SK-N-MC (cell line): ENCODE measurements around the gene GALNT18.

Experiments used
- DNase-seq: peaks from one replicate; pipeline ENCODE4 v3.0.0-alpha.2; 2011; ENCODE audit warnings: low read depth, low spot score
- H3K27ac ChIP-seq: fragments of 200-600 bp; sonication (generic); 2 replicates; pipeline ENCODE4 v1.5.1; 2016; ENCODE audit warnings: mixed run types
- H3K36me3 ChIP-seq: fragments of 200-600 bp; sonication (generic); 2 replicates; pipeline ENCODE4 v1.6.1; 2017; ENCODE audit warnings: antibody characterized with exemption, low read length, mixed read lengths; ENCODE audit not compliant: insufficient read depth
- H3K4me3 ChIP-seq: fragments of 200-600 bp; sonication (generic); 2 replicates; pipeline ENCODE4 v1.5.1; 2016
- H3K9ac ChIP-seq: fragments of 200-600 bp; sonication (generic); 2 replicates; pipeline ENCODE4 v1.8.0; 2017; ENCODE audit warnings: mixed run types, mixed read lengths; ENCODE audit not compliant: insufficient read length
- H3K9me3 ChIP-seq: fragments of 200-600 bp; sonication (generic); 2 replicates; pipeline ENCODE4 v1.6.1; 2017; ENCODE audit warnings: low read depth, mild to moderate bottlenecking, antibody characterized with exemption, low read length, moderate library complexity, mixed read lengths
- EZH2 ChIP-seq: fragments of 200-600 bp; sonication (generic); IDR thresholded peaks from one replicate; pipeline ENCODE4 v1.6.1; 2017; ENCODE audit warnings: antibody characterized with exemption
- FOXP2 ChIP-seq: optimal IDR thresholded peaks from 2 replicates; pipeline ENCODE3; 2011; ENCODE audit warnings: mild to moderate bottlenecking, moderate library complexity; ENCODE audit not compliant: insufficient read depth; ENCODE audit errors: extremely low read length, control extremely low read depth
- POLR2AphosphoS5 ChIP-seq: IDR thresholded peaks from 2 replicates; pipeline ENCODE4 v1.6.1; 2012; ENCODE audit warnings: mild to moderate bottlenecking, low read depth, low read length, borderline replicate concordance

The GALNT18 gene

DNA sequence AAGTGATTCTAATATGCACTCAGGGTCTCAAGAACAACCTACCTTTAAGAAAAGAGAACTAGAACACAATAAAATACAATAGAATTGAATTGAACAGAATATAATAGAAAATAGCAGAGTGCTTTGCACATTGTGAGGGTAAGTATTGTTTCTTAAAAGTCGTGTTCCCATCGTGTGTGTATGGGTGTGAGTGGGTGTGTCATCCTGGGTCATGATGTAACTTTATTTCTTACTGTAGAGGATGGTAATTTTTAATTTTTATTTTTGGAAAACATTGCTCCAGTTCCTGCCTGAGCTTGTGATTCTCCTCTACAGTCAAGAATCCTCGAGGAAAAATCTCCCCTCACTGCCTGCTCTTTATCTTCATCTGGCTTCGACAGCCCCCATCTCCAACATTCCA, 193.1 kb downstream of the GALNT18 start:
- Histone ChIP-seq H3K9ac (no peak overlapping the region), H3K4me3 (no peak overlapping the region), H3K27ac (no peak overlapping the region), H3K9me3 (no peaks in the 10 kb centered on the region), H3K36me3 (no peaks in the 10 kb centered on the region)
- no peak for DNase-seq
- TF ChIP-seq FOXP2 (no peak), POLR2AphosphoS5 (no peak)

DNA sequence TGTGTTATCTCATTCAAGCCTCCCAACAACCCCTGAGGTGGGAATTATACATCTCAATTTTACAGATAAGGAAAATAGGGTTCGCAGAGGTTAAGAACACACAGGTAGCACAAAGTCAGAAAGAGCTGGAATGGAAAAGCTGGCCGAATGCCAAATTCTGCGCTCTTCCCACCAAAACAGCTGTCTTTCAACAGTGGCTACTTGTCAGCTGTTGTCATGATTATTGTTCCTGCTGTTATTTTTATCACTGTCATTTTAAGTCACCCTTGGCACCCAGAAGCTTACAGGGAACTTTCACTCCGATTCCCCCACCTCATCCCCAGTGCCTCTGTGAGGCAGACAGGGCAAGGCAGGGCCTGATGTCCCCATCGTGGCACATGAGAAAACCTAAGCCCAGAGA, 194.3 kb downstream of the GALNT18 start:
- H3K36me3 ChIP-seq = no peaks in the 10 kb centered on the region
- no peaks in the 10 kb centered on the region for H3K9me3 ChIP-seq
- H3K4me3 ChIP-seq = no peak overlapping the region
- no peak for DNase-seq
- H3K9ac ChIP-seq = no peak overlapping the region
- TF ChIP-seq EZH2 = no peak
- H3K27ac ChIP-seq = no peak overlapping the region

DNA sequence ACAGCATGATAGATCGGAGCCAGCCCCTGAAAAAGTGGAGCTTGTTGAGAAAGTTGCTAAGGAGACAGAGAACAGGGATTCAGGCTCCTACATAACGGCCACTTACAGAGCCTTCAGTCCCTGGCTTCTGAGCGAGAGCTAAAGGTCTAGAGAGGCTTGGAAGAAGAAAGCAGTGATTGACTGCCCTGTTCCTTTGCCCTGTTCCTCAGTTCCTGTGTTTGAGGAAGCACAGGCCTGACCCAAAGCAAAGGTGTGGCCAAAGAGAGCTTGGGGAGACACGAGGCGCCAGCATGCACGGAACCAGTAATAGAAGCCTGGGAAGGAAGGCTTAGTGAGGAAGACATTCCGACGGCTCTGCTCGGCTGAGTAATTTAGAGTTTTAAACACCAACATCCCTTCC, 194.7 kb downstream of the GALNT18 start:
- TF ChIP-seq EZH2 (no peak), FOXP2 (no peak), POLR2AphosphoS5 (no peak)
- no peak for DNase-seq
- Histone ChIP-seq H3K36me3 (no peaks in the 10 kb centered on the region), H3K9ac (no peak overlapping the region), H3K27ac (no peak overlapping the region), H3K9me3 (no peaks in the 10 kb centered on the region), H3K4me3 (no peak overlapping the region)

DNA sequence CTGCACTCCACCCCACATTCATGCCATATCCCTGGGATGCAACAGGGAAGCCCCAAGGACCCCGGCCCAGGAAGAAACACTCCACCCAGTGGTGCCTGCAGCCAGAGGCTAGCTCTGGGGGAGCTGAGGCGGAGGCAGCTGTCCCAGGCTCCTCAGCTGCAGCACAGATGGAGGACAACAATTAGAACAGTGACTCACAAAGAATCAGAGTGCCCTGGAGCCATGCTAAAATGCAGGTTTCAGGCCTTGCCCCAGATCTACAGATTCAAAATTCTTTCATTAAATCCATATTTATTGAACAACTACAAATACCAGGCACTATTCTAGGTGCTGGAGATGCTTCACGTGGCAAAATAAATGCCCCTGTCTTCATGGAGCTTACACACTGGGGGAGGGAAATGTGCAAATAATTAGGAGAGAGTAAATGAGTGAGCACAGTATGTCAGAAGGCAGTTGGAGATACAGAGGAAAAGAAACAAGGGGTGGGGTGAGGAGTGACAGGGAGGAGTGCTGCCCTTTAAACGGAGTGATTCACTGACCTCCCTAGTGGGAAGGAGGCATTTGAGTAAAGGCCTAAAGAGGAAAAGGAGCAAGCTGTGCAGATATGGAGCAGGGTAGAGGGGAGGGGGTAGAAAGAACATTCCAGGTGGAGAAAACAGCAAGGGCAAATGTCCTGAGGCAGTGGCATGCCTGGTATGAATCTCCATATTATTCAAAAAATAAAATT, 195.4 kb downstream of the GALNT18 start:
- DNase-seq = no peak
- Histone ChIP-seq H3K9me3 (no peaks in the 10 kb centered on the region), H3K36me3 (no peaks in the 10 kb centered on the region), H3K9ac (no peak overlapping the region), H3K27ac (no peak overlapping the region), H3K4me3 (no peak overlapping the region)
- TF ChIP-seq FOXP2 (no peak), POLR2AphosphoS5 (no peak), EZH2 (no peak)

DNA sequence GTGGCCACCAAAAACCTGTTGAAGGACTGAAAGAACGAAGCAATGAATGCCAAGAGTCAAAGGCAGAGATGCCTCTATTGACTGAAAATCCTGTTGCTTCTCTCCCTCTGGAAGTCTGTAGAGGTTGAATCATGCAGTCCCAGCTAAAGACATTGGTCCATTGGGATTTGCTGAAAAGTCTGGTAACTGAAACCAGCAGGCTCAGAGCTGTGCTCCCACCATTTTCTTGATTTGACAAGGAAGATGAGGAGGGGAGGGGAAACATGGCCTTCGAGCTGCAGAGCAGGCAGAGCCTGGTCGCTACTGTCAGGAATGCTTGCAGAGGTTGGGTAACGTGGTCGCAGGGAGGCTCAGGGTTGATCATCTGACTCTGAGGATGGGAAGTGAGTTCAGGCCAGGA, 196.0 kb downstream of the GALNT18 start:
- no peaks in the 10 kb centered on the region for H3K36me3 ChIP-seq

DNA sequence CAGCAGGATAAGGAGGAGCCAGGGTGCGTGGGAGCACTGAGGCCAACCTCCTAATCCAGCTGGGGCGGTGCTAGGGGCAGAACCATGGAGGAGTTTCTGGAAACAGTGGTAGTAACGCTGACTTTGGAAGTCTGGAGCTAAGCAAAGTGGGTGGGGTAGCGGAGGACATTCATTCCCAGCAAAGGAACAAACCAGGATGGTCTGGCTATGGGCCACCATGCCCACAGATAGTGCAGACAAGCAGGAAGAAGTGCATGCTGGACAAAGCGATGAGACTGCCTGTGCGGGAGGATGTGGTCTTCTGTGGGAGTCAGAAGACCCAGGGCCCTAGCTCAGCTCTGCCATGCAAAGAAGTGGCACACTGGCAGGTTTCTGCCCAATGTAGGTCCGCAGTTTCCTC, 197.1 kb downstream of the GALNT18 start:
- Histone ChIP-seq H3K36me3 (no peaks in the 10 kb centered on the region), H3K9ac (no peak overlapping the region), H3K9me3 (no peaks in the 10 kb centered on the region), H3K27ac (no peak overlapping the region), H3K4me3 (no peak overlapping the region)
- DNase-seq = no peak
- TF ChIP-seq POLR2AphosphoS5 (no peak), EZH2 (no peak), FOXP2 (no peak)

More for the DNA sequence above, 196.0 kb downstream of the GALNT18 start:
- no peak for TF ChIP-seq FOXP2
- TF ChIP-seq EZH2 = no peak
- TF ChIP-seq POLR2AphosphoS5 = no peak
- H3K27ac ChIP-seq = no peak overlapping the region
- no peak overlapping the region for H3K4me3 ChIP-seq
- H3K9ac ChIP-seq = no peak overlapping the region
- no peaks in the 10 kb centered on the region for H3K9me3 ChIP-seq
- DNase-seq = no peak

DNA sequence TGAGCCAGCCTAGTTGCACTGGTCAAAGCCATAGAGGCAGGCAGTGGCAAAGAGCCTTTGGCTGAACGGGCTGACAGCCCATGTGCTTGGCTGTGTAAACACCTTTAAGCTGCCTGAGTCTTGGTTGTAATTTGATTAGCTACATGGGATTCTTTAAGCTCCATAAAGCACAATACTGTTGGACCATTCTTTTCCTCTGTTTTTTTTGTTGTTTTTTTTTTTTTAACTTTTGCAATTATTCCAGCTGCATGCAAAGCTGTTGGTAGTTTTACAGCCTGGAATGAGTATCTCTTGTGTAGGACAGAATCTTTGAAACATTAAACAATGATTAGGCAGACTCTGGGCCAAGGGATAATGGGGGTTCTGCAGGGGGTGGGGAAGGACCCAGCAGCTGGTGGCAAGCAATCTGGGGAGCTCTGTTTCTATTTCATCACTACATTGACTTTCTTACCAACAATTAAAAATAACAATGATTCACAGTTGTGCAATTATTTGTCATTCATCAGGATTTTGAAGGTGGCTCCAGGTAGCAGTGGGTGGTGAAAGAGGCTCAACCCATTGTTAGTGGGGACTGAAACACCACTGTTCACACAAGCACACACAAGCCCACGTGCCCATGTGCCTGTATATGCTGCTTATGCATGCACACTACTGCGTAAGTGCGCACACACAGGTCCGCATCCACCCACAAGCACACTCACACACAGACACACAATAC, 199.2 kb downstream of the GALNT18 start:
- H3K4me3 ChIP-seq = no peak overlapping the region
- no peak for DNase-seq
- no peak overlapping the region for H3K27ac ChIP-seq
- H3K9me3 ChIP-seq = no peaks in the 10 kb centered on the region
- TF ChIP-seq POLR2AphosphoS5 = no peak
- no peak for TF ChIP-seq EZH2
- TF ChIP-seq FOXP2 = no peak
- H3K36me3 ChIP-seq = no peaks in the 10 kb centered on the region
- H3K9ac ChIP-seq = no peak overlapping the region

DNA sequence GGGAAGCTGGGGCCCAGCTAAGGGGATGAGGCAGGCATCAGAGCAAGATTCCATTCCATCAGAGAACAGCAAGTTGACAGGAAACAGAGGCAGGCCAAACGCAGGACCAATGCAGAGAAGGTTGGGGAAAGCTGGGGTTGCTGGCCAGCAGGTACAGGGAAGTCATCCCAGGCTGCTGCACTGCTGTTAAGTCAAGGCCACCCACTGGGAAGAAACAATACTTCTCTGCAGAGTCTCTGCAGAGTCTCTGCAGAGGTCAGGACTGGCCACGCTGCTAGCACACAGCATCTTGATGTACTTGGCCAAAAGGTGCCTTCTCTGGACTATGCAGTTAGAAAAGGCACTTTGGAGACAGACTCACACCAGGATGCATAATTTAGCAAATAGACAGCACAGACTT, 200.3 kb downstream of the GALNT18 start:
- no peak for TF ChIP-seq POLR2AphosphoS5
- no peak for TF ChIP-seq FOXP2
- TF ChIP-seq EZH2 = no peak
- Histone ChIP-seq H3K4me3 (no peak overlapping the region), H3K9me3 (no peaks in the 10 kb centered on the region), H3K36me3 (no peaks in the 10 kb centered on the region), H3K9ac (no peak overlapping the region), H3K27ac (no peak overlapping the region)
- DNase-seq = no peak

DNA sequence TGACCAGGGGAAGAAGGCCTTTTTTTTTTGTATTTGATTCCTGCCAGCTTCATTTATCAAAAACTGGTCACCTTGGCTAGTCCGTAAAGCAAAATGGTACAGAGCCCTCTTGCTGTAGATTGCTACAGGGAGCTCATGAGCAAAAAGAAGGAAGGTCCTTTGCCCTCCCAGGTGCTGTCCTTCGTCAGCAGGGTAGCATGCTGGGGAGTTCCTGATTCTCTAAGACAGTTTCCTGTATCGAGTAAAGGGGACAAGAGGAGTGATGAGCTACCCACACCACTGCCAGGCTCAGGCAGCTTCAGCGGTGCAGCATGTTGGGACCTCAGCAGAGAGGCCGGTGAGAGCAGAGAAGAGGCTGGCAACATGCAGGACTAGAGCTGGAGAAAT, 200.9 kb downstream of the GALNT18 start:
- Histone ChIP-seq H3K4me3 (no peak overlapping the region), H3K9me3 (no peaks in the 10 kb centered on the region), H3K27ac (no peak overlapping the region), H3K36me3 (no peaks in the 10 kb centered on the region), H3K9ac (no peak overlapping the region)
- no peak for DNase-seq
- TF ChIP-seq POLR2AphosphoS5 = no peak
- TF ChIP-seq EZH2 = no peak
- TF ChIP-seq FOXP2 = no peak
